ENCODE measurements around the gene LTBP3.
"Not testable (repeated sequence)": the region's sequence is repeated elsewhere in the genome, so short reads cannot be mapped to it uniquely, and the experiment has no call there.

Gene LTBP3

GRCh38 chr11:65571420-65571819, 13.3 kb upstream of the LTBP3 start:
- no peak for DNase-seq

- DNase-seq = peak; percentile 98
Measured at GRCh38 chr11:65569973-65570918, 12.1 kb upstream of the LTBP3 start, which contains the start of gene ZNRD2. Gene ZNRD2, plus strand, starts transcription at chr11:65570477. Its CDS starts 15 bp downstream, at chr11:65570492.

- DNase-seq = no peak
Measured at GRCh38 chr11:65569164-65569972, 11.2 kb upstream of the LTBP3 start.

- no peak for DNase-seq
Measured at GRCh38 chr11:65565624-65566453, 7.7 kb upstream of the LTBP3 start.

GRCh38 chr11:65564879-65565559, 6.9 kb upstream of the LTBP3 start:
- DNase-seq = not testable (repeated sequence)

- no peak for DNase-seq
Measured at GRCh38 chr11:65563601-65564000, 5.4 kb upstream of the LTBP3 start.

GRCh38 chr11:65562788-65563187, 4.6 kb upstream of the LTBP3 start:
- no peak for DNase-seq

GRCh38 chr11:65562020-65562419, 3.9 kb upstream of the LTBP3 start:
- no peak for DNase-seq

GRCh38 chr11:65560555-65561418, 2.6 kb upstream of the LTBP3 start:
- peak; percentile 43 for DNase-seq

- peak; percentile 61 for DNase-seq
Measured at GRCh38 chr11:65559951-65560537, 1.9 kb upstream of the LTBP3 start.

GRCh38 chr11:65559535-65559934, 1.4 kb upstream of the LTBP3 start:
- DNase-seq = no peak

GRCh38 chr11:65558930-65559509, 861 bp upstream of the LTBP3 start:
- peak; percentile 64 for DNase-seq

- no peak for DNase-seq
Measured at GRCh38 chr11:65557280-65558001, 718 bp downstream of the LTBP3 start.

GRCh38 chr11:65556470-65557279, 1.5 kb downstream of the LTBP3 start:
- DNase-seq = no peak

- no peak for DNase-seq
Measured at GRCh38 chr11:65555693-65556231, 2.4 kb downstream of the LTBP3 start.

- no peak for DNase-seq
Measured at GRCh38 chr11:65554842-65555430, 3.2 kb downstream of the LTBP3 start.

- DNase-seq = no peak
Measured at GRCh38 chr11:65554057-65554818, 3.9 kb downstream of the LTBP3 start.
